GM12874 (cell line): ENCODE results near the gene KRT33A.
A peak's percentile ranks its signal among the peaks of the same experiment; 100 is the strongest.

Experiments used
- TF ChIP-seq, protein P1 (sequence below): IDR thresholded peaks from 2 replicates; pipeline ENCODE4 v1.5.1; 2011; ENCODE audit warnings: low read depth, mild to moderate bottlenecking, control low read depth, low read length, moderate library complexity; ENCODE audit not compliant: insufficient read depth

KRT33A gene

DNA sequence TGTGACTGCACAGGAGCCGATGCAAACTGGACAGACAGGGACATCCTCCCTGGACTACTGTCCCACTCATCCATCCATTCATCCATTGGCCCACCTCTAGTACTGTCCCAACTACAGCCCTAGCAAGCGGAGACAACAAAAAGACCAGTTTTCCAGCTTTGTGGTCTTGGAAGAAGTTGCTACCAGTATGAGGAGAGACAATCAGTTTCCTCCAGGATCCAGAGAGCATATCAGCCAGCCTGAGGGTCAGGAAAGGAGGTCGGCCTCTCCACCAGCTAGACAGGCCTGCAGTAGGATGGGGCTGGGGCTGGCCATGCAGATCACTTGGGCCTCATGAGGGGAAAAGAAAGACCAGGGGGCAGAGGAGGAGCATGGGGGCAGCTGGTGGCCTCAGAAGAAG, 16.8 kb downstream of the KRT33A start:
- TF ChIP-seq, protein P1, sequence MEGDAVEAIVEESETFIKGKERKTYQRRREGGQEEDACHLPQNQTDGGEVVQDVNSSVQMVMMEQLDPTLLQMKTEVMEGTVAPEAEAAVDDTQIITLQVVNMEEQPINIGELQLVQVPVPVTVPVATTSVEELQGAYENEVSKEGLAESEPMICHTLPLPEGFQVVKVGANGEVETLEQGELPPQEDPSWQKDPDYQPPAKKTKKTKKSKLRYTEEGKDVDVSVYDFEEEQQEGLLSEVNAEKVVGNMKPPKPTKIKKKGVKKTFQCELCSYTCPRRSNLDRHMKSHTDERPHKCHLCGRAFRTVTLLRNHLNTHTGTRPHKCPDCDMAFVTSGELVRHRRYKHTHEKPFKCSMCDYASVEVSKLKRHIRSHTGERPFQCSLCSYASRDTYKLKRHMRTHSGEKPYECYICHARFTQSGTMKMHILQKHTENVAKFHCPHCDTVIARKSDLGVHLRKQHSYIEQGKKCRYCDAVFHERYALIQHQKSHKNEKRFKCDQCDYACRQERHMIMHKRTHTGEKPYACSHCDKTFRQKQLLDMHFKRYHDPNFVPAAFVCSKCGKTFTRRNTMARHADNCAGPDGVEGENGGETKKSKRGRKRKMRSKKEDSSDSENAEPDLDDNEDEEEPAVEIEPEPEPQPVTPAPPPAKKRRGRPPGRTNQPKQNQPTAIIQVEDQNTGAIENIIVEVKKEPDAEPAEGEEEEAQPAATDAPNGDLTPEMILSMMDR, result no peak

DNA sequence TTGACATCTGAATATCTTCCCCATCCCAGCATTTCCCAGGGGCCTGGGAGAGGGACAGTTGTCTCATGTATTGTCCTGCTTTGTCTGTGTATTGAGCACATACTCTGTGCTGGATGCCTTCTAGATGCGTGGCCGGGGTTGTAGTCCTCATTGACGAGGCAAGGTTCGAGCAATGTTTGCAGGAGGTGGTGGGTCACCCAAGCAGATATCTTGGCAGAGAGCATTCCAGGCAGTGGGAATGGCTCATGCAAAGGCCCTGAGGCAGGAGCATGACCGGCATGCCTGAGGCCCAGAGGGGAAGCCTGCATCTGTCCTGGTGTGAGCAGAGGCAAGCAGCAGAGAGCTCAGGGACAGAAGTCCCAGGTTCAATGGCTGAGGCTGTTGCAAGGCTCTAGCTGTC, 17.5 kb downstream of the KRT33A start:
- TF ChIP-seq, protein P1, result no peak

DNA sequence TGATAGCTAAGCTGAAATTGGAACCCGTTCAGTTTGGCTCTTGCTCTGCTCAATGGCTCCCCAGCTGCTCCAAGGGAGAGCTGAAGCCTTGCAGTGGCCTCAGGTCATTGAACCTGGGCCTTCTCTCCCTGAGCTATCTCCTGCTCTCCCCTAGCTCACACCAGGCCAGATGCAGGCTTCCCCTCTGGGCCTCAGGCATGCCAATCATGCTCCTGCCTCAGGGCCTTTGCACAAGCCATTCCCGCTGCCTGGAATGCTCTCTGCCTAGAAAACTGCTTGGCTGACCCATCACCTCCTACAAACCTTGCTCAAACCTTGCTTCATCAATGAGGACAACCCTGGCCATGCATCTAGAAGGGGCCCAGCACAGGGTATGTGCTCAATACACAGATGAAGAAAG, 18.4 kb downstream of the KRT33A start:
- TF ChIP-seq, protein P1, result no peak

DNA sequence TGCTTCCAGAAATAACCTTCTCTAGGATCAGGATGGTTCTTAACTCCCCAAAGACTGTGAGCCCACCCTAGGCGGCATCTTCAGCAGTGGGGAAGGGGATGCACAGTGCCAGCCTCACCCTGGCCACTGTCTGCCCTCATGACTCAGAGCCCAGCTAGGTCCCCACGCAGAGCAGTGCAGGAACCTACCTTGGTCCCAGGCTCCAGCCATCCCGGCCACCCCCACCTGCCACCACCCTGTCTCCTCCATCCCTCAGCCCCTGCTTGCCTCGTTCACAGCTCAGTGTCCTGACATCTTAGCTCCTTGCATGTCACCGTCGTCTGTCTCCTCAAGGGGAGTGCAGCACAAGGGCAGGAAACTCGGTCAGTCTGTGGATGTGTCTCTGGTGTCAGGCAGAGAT, 19.0 kb downstream of the KRT33A start:
- TF ChIP-seq, protein P1, result no peak

DNA sequence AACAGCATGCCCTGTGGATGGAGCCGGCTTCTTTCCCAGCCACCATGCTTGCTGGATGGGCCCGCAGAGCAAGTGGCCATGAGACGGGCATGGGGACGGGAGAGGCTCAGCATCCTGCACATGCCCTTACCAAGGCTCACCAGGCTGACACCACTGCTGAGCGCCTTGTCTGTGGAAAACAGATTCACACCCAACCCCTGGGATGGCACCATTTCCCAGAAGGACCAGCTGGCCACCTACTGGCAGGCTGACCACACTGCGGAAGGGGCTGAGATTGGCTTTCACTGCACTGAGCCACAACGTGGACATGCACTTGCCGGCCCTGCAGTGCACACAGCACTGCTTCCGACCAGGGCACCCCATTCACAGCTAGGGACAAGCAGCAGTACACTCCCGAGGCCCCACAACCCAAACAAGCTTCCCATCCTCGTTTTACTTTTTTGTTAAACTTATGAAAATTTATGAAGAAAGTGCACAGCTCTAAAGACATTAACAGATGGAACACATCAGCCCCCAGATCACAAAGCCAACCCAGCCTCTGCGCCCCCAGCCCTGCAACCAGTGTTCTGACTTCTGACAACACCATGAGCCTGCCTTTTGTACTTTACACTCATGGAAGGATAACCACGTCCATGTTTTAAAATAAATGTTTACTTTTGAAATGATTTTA, 21.2 kb downstream of the KRT33A start:
- TF ChIP-seq, protein P1, result peak; percentile 72

DNA sequence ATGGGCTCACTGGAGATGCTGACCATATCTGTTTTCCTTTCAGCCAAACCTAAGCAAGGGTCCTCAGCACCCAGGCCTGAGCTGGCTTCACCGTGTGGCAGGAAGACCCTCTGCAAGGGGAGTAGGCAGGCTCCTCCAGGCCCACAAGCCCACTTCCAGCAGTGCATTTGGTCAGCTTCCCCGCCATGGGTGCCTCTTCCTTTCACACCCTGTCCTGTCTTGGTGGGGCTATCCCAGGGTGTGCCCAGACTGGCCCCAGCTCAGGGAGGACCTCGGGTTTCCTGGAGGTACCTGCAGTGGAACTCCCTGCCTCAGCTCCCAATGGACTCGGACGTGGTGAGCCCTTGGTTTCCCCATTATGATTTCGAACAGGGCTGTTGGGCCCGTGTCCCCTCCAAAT, 22.4 kb downstream of the KRT33A start:
- TF ChIP-seq, protein P1, result no peak

DNA sequence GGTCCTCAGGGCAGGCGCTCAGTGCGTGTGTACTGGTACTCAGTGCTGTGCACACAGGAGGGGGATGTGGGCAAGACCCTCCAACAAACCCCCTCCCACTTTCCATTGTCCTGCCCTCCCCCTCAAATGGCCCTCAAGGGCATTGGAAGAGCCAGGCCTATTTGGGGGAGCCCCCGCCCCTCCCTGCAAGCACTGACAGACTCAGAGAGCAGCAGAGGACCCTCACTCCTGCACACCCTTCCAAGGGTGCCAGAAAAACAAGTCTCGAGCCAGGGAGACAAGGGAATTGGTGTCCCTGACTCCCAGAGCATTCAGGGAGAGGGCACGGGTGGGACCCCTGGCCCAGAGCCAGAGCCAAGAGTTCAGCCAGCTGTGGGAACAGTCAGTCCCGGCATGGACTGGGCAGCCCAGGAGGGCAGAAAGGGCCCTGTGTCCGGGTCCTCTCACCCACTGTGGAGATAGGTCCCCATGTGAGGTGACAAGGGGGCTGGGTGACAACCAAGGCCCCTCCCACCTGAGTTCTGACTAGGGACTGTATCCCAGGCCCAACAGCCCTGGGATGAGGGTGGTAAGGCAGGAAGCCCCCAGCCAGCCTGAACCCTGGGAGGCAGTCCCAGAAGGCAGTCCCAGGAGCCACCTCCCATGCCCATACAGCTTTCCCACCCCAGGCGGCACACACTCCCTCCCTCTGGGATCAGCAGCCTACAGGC, 23.1 kb downstream of the KRT33A start:
- TF ChIP-seq, protein P1, result no peak
